HCT116 (cell line): ENCODE results near the gene ZNF322.

Source experiments
- CEBPB ChIP-seq: IDR thresholded peaks from 2 replicates; pipeline ENCODE4 v1.6.1; 2012; ENCODE audit warnings: low read depth
- EZH2 ChIP-seq: fragments of 200-600 bp; sonication (generic); IDR thresholded peaks from 2 replicates; pipeline ENCODE4 v1.6.1; 2017; ENCODE audit warnings: antibody characterized with exemption, mixed run types
- JUND ChIP-seq: IDR thresholded peaks from 2 replicates; pipeline ENCODE4 v1.6.1; 2012
- POLR2A ChIP-seq: IDR thresholded peaks from 2 replicates; pipeline ENCODE4 v1.7.0; 2011; ENCODE audit warnings: borderline replicate concordance; ENCODE audit not compliant: insufficient read depth, insufficient read length; ENCODE audit errors: extremely low read depth
- RAD21 ChIP-seq: IDR thresholded peaks from 2 replicates; pipeline ENCODE4 v1.6.1; 2012; ENCODE audit warnings: low read depth, mild to moderate bottlenecking
- SP1 ChIP-seq: IDR thresholded peaks from 2 replicates; pipeline ENCODE4 v1.6.1; 2012; ENCODE audit warnings: low read depth
- SRF ChIP-seq: IDR thresholded peaks from 2 replicates; pipeline ENCODE4 v1.6.1; 2012; ENCODE audit warnings: low read depth
- YY1 ChIP-seq: IDR thresholded peaks from 2 replicates; pipeline ENCODE4 v1.6.1; 2011; ENCODE audit warnings: low read length, low read depth, moderate library complexity, mild to moderate bottlenecking; ENCODE audit not compliant: insufficient replicate concordance; ENCODE audit errors: extremely low read depth
- TF ChIP-seq, protein P1 (sequence below), 3 experiments: fragments of 200-600 bp in 1 of 3; sonication (generic) in 1 of 3; IDR thresholded peaks in 2 of 3; conservative IDR thresholded peaks in 1 of 3; 2 replicates each; pipeline ENCODE4 v1.5.1; 2012 to 2017; ENCODE audit warnings: low read depth in 2 of 3, low read length in 2 of 3, antibody characterized with exemption in 1 of 3, borderline replicate concordance in 1 of 3, control low read depth in 1 of 3, mild to moderate bottlenecking in 1 of 3, mixed read lengths in 1 of 3, mixed run types in 1 of 3, moderate library complexity in 1 of 3; ENCODE audit not compliant: insufficient read depth in 1 of 3
- TF ChIP-seq, protein P2 (sequence below): IDR thresholded peaks from 2 replicates; pipeline ENCODE4 v1.6.1; 2012
- TF ChIP-seq, protein P3 (sequence below): IDR thresholded peaks from 2 replicates; pipeline ENCODE4 v1.6.1; 2012; ENCODE audit warnings: low read depth
- TF ChIP-seq, protein P4 (sequence below): IDR thresholded peaks from 2 replicates; pipeline ENCODE4 v1.6.1; 2011; ENCODE audit warnings: mild to moderate bottlenecking, low read length, moderate library complexity; ENCODE audit not compliant: insufficient replicate concordance; ENCODE audit errors: extremely low read depth

DNA sequence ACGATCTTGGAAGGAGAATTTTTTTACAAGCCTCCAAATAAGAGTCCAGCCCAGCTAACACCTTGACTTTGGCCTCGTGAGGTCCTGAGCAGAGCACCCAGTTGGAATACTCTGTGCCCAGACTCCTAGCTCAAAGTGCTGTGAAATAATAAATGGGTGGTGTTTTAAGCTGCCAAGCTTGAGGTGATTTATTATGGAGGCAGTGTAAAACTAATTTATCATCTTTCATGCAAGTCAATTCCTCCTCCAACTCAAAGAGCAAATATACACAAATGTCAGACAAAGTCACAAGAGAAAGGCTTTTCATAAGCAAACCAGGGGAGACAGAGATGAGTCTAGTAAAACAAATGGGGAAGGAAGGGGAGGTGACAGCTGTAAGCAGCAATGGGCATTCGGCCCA is 50.1 kb downstream of the ZNF322 start:
- TF ChIP-seq, protein P1, sequence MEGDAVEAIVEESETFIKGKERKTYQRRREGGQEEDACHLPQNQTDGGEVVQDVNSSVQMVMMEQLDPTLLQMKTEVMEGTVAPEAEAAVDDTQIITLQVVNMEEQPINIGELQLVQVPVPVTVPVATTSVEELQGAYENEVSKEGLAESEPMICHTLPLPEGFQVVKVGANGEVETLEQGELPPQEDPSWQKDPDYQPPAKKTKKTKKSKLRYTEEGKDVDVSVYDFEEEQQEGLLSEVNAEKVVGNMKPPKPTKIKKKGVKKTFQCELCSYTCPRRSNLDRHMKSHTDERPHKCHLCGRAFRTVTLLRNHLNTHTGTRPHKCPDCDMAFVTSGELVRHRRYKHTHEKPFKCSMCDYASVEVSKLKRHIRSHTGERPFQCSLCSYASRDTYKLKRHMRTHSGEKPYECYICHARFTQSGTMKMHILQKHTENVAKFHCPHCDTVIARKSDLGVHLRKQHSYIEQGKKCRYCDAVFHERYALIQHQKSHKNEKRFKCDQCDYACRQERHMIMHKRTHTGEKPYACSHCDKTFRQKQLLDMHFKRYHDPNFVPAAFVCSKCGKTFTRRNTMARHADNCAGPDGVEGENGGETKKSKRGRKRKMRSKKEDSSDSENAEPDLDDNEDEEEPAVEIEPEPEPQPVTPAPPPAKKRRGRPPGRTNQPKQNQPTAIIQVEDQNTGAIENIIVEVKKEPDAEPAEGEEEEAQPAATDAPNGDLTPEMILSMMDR (IDR thresholded peaks at IDR 0.05 in 2 of 3, conservative IDR thresholded peaks at IDR 0.05 in 1 of 3; ENCODE audit: borderline replicate concordance in 1 of 3, insufficient read depth in 1 of 3, low read depth in 2 of 3, low read length in 2 of 3): no peak
- no peak for TF ChIP-seq EZH2
- no peak for TF ChIP-seq YY1
- no peak for TF ChIP-seq SRF
- TF ChIP-seq RAD21: no peak
- TF ChIP-seq, protein P2, sequence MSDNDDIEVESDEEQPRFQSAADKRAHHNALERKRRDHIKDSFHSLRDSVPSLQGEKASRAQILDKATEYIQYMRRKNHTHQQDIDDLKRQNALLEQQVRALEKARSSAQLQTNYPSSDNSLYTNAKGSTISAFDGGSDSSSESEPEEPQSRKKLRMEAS: no peak
- TF ChIP-seq, protein P3, sequence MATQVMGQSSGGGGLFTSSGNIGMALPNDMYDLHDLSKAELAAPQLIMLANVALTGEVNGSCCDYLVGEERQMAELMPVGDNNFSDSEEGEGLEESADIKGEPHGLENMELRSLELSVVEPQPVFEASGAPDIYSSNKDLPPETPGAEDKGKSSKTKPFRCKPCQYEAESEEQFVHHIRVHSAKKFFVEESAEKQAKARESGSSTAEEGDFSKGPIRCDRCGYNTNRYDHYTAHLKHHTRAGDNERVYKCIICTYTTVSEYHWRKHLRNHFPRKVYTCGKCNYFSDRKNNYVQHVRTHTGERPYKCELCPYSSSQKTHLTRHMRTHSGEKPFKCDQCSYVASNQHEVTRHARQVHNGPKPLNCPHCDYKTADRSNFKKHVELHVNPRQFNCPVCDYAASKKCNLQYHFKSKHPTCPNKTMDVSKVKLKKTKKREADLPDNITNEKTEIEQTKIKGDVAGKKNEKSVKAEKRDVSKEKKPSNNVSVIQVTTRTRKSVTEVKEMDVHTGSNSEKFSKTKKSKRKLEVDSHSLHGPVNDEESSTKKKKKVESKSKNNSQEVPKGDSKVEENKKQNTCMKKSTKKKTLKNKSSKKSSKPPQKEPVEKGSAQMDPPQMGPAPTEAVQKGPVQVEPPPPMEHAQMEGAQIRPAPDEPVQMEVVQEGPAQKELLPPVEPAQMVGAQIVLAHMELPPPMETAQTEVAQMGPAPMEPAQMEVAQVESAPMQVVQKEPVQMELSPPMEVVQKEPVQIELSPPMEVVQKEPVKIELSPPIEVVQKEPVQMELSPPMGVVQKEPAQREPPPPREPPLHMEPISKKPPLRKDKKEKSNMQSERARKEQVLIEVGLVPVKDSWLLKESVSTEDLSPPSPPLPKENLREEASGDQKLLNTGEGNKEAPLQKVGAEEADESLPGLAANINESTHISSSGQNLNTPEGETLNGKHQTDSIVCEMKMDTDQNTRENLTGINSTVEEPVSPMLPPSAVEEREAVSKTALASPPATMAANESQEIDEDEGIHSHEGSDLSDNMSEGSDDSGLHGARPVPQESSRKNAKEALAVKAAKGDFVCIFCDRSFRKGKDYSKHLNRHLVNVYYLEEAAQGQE: no peak
- no peak for TF ChIP-seq POLR2A
- no peak for TF ChIP-seq CEBPB
- no peak for TF ChIP-seq JUND
- TF ChIP-seq, protein P4, sequence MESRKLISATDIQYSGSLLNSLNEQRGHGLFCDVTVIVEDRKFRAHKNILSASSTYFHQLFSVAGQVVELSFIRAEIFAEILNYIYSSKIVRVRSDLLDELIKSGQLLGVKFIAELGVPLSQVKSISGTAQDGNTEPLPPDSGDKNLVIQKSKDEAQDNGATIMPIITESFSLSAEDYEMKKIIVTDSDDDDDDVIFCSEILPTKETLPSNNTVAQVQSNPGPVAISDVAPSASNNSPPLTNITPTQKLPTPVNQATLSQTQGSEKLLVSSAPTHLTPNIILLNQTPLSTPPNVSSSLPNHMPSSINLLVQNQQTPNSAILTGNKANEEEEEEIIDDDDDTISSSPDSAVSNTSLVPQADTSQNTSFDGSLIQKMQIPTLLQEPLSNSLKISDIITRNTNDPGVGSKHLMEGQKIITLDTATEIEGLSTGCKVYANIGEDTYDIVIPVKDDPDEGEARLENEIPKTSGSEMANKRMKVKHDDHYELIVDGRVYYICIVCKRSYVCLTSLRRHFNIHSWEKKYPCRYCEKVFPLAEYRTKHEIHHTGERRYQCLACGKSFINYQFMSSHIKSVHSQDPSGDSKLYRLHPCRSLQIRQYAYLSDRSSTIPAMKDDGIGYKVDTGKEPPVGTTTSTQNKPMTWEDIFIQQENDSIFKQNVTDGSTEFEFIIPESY: no peak
- no peak for TF ChIP-seq SP1
